ENCODE data around the gene ETV6.

ETV6 gene

GRCh38 chr12:11697670-11698387, 48.4 kb downstream of the ETV6 start:
- no peak for DNase-seq

- no peak for DNase-seq
Observed at GRCh38 chr12:11698729-11699128, 49.3 kb downstream of the ETV6 start.

GRCh38 chr12:11701433-11701832, 52.0 kb downstream of the ETV6 start:
- DNase-seq, result no peak

- DNase-seq, result peak; percentile 20
Observed at GRCh38 chr12:11702959-11703358, 53.5 kb downstream of the ETV6 start.

GRCh38 chr12:11703378-11703777, 53.9 kb downstream of the ETV6 start:
- DNase-seq, result no peak

GRCh38 chr12:11704089-11704488, 54.6 kb downstream of the ETV6 start:
- no peak for DNase-seq

- DNase-seq, result no peak
Observed at GRCh38 chr12:11705010-11705409, 55.5 kb downstream of the ETV6 start.

GRCh38 chr12:11706509-11707379, 57.3 kb downstream of the ETV6 start:
- DNase-seq, result no peak

GRCh38 chr12:11707535-11707934, 58.1 kb downstream of the ETV6 start:
- no peak for DNase-seq

GRCh38 chr12:11709513-11709912, 60.0 kb downstream of the ETV6 start:
- DNase-seq, result no peak

- no peak for DNase-seq
Observed at GRCh38 chr12:11710431-11710830, 61.0 kb downstream of the ETV6 start.

- no peak for DNase-seq
Observed at GRCh38 chr12:11710906-11711305, 61.4 kb downstream of the ETV6 start.

GRCh38 chr12:11711651-11712327, 62.3 kb downstream of the ETV6 start:
- DNase-seq, result no peak

GRCh38 chr12:11712491-11712890, 63.0 kb downstream of the ETV6 start:
- no peak for DNase-seq

- DNase-seq, result no peak
Observed at GRCh38 chr12:11713202-11713601, 63.7 kb downstream of the ETV6 start.

GRCh38 chr12:11714626-11715025, 65.2 kb downstream of the ETV6 start:
- DNase-seq, result no peak

- DNase-seq, result no peak
Observed at GRCh38 chr12:11715621-11716020, 66.1 kb downstream of the ETV6 start.

GRCh38 chr12:11716794-11717518, 67.5 kb downstream of the ETV6 start:
- DNase-seq, result no peak

- no peak for DNase-seq
Observed at GRCh38 chr12:11717519-11717961, 68.1 kb downstream of the ETV6 start.

GRCh38 chr12:11718105-11718504, 68.6 kb downstream of the ETV6 start:
- DNase-seq, result no peak

- DNase-seq, result no peak
Observed at GRCh38 chr12:11718768-11719253, 69.3 kb downstream of the ETV6 start.

GRCh38 chr12:11719678-11720099, 70.2 kb downstream of the ETV6 start:
- DNase-seq, result peak; percentile 29

- DNase-seq, result no peak
Observed at GRCh38 chr12:11722071-11722470, 72.6 kb downstream of the ETV6 start.

Data from activated CD4-positive, alpha-beta T cell treated with anti-CD3 and anti-CD28 coated beads, Interleukin-2, amount 50 U/mL, for 16 hours (primary cell).